HFF-Myc (cell line): ENCODE results near the gene TMPRSS12.
"Not testable (repeated sequence)": the region's sequence is repeated elsewhere in the genome, so short reads cannot be mapped to it uniquely, and the experiment has no call there.

Source experiments
- DNase-seq: peaks from one replicate; pipeline ENCODE4 v3.0.0-alpha.2; 2011; ENCODE audit warnings: low read depth; ENCODE audit errors: extremely low read depth
- H3K4me3 ChIP-seq: replicated peaks from 2 replicates; pipeline ENCODE4 v1.5.1; 2011; ENCODE audit warnings: low read depth, mild to moderate bottlenecking, control low read depth, low read length
- CTCF ChIP-seq: IDR thresholded peaks from 2 replicates; pipeline ENCODE4 v1.5.1; 2012; ENCODE audit warnings: mild to moderate bottlenecking, low read depth, low read length, control low read depth; ENCODE audit errors: missing control alignments

The TMPRSS12 gene

DNA sequence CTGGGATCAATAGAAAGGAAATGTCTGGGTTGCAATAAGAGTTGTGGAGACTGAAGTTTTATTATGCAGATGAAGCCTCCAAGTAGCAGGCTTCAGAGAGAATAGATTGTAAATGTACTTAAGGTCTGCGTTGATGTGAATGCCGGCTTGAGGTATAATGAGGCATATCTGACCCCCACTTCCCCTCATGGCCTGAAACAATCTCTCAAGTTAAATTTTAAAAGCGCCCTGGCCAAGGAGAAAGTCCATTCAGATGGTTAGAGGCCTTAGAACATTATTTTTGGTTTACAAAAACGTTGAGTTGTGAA is 81.4 kb downstream of the TMPRSS12 start:
- H3K4me3 ChIP-seq, result peak overlapping the region; percentile 52
- no peak for DNase-seq
- TF ChIP-seq CTCF, result no peak

- TF ChIP-seq CTCF, result no peak
- peak; percentile 89 for DNase-seq
- H3K4me3 ChIP-seq, result peak overlapping the region; percentile 52
Measured at GRCh38 chr12:50924439-50925341, 82.0 kb downstream of the TMPRSS12 start.

- DNase-seq, result no peak
- peak overlapping the region; percentile 52 for H3K4me3 ChIP-seq
- no peak for TF ChIP-seq CTCF
Measured at GRCh38 chr12:50925342-50925651, 82.6 kb downstream of the TMPRSS12 start.

- peak overlapping the region; percentile 52 for H3K4me3 ChIP-seq
- no peak for DNase-seq
- TF ChIP-seq CTCF, result no peak
Measured at GRCh38 chr12:50925920-50926319, 83.2 kb downstream of the TMPRSS12 start.

DNA sequence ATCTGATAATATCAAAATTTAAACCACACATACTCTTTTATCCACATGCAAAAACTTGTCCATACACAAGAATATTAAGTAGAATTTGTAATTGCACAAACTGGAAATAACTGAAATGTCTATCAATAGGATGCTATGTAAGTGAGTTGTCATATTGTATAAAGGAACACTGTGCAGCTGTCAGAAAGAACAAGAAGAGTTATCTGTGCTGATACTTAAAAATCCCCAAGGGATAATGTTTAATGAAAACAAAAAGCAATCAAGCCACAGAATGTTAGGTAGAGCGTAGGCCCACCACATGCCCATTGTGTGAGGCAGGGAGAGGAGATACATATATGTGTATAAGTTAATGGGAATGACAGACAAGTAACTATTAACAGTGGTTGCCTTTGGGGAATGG is 83.7 kb downstream of the TMPRSS12 start:
- no peak for DNase-seq
- H3K4me3 ChIP-seq, result peak overlapping the region; percentile 52

DNA sequence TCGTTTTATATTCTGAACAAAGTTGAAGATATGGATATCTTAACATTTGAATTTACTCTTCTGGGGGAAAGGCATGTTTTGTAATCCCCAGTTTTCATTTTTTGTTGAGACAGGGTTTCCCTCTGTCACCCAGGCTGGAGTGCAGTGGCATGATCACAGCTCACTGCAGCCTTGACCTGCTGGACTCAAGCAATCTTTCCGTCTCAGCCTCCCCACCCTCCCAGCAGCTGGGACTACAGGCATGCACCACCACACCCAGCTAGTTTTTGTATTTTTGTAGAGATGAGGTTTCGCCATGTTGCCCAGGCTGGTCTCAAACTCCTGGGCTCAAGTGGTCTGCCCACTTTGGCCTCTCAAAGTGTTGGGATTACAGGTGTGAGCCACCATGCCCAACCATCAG is 84.2 kb downstream of the TMPRSS12 start:
- not testable (repeated sequence) for DNase-seq
- peak overlapping the region; percentile 52 for H3K4me3 ChIP-seq

More for the DNA sequence above, 83.7 kb downstream of the TMPRSS12 start:
- TF ChIP-seq CTCF, result no peak

GRCh38 chr12:50927356-50927755 is 84.6 kb downstream of the TMPRSS12 start:
- peak overlapping the region; percentile 52 for H3K4me3 ChIP-seq
- no peak for TF ChIP-seq CTCF

More at GRCh38 chr12:50927356-50927755, 84.6 kb downstream of the TMPRSS12 start:
- no peak for DNase-seq
